ENCODE results near the gene PSIP1.

- no peak for TF ChIP-seq CTCF (IDR thresholded peaks at IDR 0.05 in 4 of 5, conservative IDR thresholded peaks at IDR 0.05 in 1 of 5)
- TF ChIP-seq POLR2A (IDR thresholded peaks at IDR 0.05): peak; percentile 31 to 46
These were observed 42.1 kb upstream of the PSIP1 start, which contains the start of gene CCDC171 for GRCh38 chr9:15552636-15553527.

All from gastrocnemius medialis (tissue), 4 donors.